H9 (cell line): ENCODE data around the gene TENM4. TPM values are rescaled to one million over a fixed set of nuclear protein-coding genes. Genes with fewer than 3 reads are reported as not detected.

Experiments used
- DNase-seq: peaks from one replicate; pipeline ENCODE4 v3.0.0-alpha.2; 2017
- H2AFZ ChIP-seq: one replicate; pipeline ENCODE4 v1.6.1; 2013; ENCODE audit warnings: mild to moderate bottlenecking, low read length, control low read depth, moderate library complexity
- H2AK5ac ChIP-seq: 2 replicates; pipeline ENCODE4 v1.6.1; 2013; ENCODE audit warnings: low read length, control low read depth, mixed read lengths; ENCODE audit not compliant: insufficient read length
- H2BK120ac ChIP-seq: one replicate; pipeline ENCODE4 v1.6.1; 2013; ENCODE audit warnings: low read depth, mild to moderate bottlenecking, low read length, control low read depth, inconsistent platforms; ENCODE audit not compliant: poor library complexity, severe bottlenecking
- H2BK12ac ChIP-seq: 2 replicates; pipeline ENCODE4 v1.6.1; 2013; ENCODE audit warnings: low read length, control low read depth, mixed read lengths, low read depth; ENCODE audit not compliant: insufficient read length
- H2BK15ac ChIP-seq: 2 replicates; pipeline ENCODE4 v1.6.1; 2013; ENCODE audit warnings: low read depth, low read length, control low read depth
- H2BK20ac ChIP-seq: one replicate; pipeline ENCODE4 v1.6.1; 2013; ENCODE audit warnings: low read depth, mild to moderate bottlenecking, low read length, control low read depth, inconsistent platforms; ENCODE audit not compliant: poor library complexity, severe bottlenecking
- H2BK5ac ChIP-seq: 2 replicates; pipeline ENCODE4 v1.6.1; 2013; ENCODE audit warnings: low read length, control low read depth, mixed read lengths; ENCODE audit not compliant: insufficient read length
- H3K14ac ChIP-seq: 2 replicates; pipeline ENCODE4 v1.6.1; 2013; ENCODE audit warnings: low read length, control low read depth; ENCODE audit not compliant: insufficient read depth
- H3K18ac ChIP-seq: 2 replicates; pipeline ENCODE4 v1.6.1; 2013; ENCODE audit warnings: low read depth, mild to moderate bottlenecking, mixed read lengths, low read length, control low read depth; ENCODE audit not compliant: insufficient read length
- H3K23ac ChIP-seq: 2 replicates; pipeline ENCODE4 v1.6.1; 2013; ENCODE audit warnings: low read length, control low read depth, mixed read lengths, low read depth; ENCODE audit not compliant: insufficient read length
- H3K23me2 ChIP-seq: 2 replicates; pipeline ENCODE4 v1.6.1; 2013; ENCODE audit warnings: low read depth, mild to moderate bottlenecking, mixed read lengths, low read length, control low read depth; ENCODE audit not compliant: insufficient read length, poor library complexity, severe bottlenecking
- H3K27ac ChIP-seq: 2 replicates; pipeline ENCODE4 v1.5.1; 2013; ENCODE audit warnings: low read length, control low read depth, mixed read lengths, low read depth; ENCODE audit not compliant: insufficient read length
- H3K27me3 ChIP-seq: 2 replicates; pipeline ENCODE4 v1.6.1; 2013; ENCODE audit warnings: low read length, control low read depth, inconsistent platforms; ENCODE audit not compliant: insufficient read depth
- H3K4ac ChIP-seq: 2 replicates; pipeline ENCODE4 v1.6.1; 2013; ENCODE audit warnings: low read depth, mild to moderate bottlenecking, control low read depth, inconsistent platforms, low read length, moderate library complexity
- H3K4me1 ChIP-seq: 2 replicates; pipeline ENCODE4 v1.6.1; 2013; ENCODE audit warnings: low read length, control low read depth, inconsistent platforms; ENCODE audit not compliant: insufficient read depth
- H3K4me2 ChIP-seq: 2 replicates; pipeline ENCODE4 v1.6.1; 2013; ENCODE audit warnings: low read length, control low read depth, mixed read lengths; ENCODE audit not compliant: insufficient read length, insufficient read depth
- H3K56ac ChIP-seq: 2 replicates; pipeline ENCODE4 v1.6.1; 2013; ENCODE audit warnings: low read depth, mild to moderate bottlenecking, mixed read lengths, low read length, control low read depth; ENCODE audit not compliant: insufficient read length
- H3K79me1 ChIP-seq: 2 replicates; pipeline ENCODE4 v1.6.1; 2013; ENCODE audit warnings: low read depth, mild to moderate bottlenecking, moderate library complexity, low read length, control low read depth, inconsistent platforms; ENCODE audit not compliant: insufficient read depth, poor library complexity, severe bottlenecking
- H3K79me2 ChIP-seq: 2 replicates; pipeline ENCODE4 v1.6.1; 2013; ENCODE audit warnings: low read length, control low read depth, inconsistent platforms; ENCODE audit not compliant: insufficient read depth
- H3K9ac ChIP-seq: 2 replicates; pipeline ENCODE4 v1.6.1; 2013; ENCODE audit warnings: low read length, control low read depth, mixed read lengths; ENCODE audit not compliant: insufficient read length; ENCODE audit errors: extremely low read depth
- H3K9me3 ChIP-seq: one replicate; pipeline ENCODE4 v1.6.1; 2013; ENCODE audit warnings: low read depth, low read length, inconsistent platforms; ENCODE audit not compliant: control insufficient read depth
- H3T11ph ChIP-seq: one replicate; pipeline ENCODE4 v1.6.1; 2013; ENCODE audit warnings: mild to moderate bottlenecking, low read length, control low read depth, inconsistent platforms
- H4K20me1 ChIP-seq: one replicate; pipeline ENCODE4 v1.6.1; 2013; ENCODE audit not compliant: control insufficient read depth, insufficient read length, insufficient read depth
- H4K5ac ChIP-seq: 2 replicates; pipeline ENCODE4 v1.6.1; 2013; ENCODE audit warnings: low read depth, mild to moderate bottlenecking, mixed read lengths, low read length, control low read depth; ENCODE audit not compliant: insufficient read length
- H4K8ac ChIP-seq: replicated peaks from 2 replicates; pipeline ENCODE4 v1.6.1; 2013; ENCODE audit warnings: low read length, control low read depth, mixed read lengths, low read depth; ENCODE audit not compliant: insufficient read length
- H4K91ac ChIP-seq: 2 replicates; pipeline ENCODE4 v1.6.1; 2013; ENCODE audit warnings: low read depth, mild to moderate bottlenecking, moderate library complexity, mixed read lengths, low read length, control low read depth; ENCODE audit not compliant: insufficient read length
- H3K27ac Mint-ChIP-seq, 3 experiments: 2 replicates in 2 of 3; 3 replicates in 1 of 3; pipeline ENCODE4 v1.8.0; 2020 to 2021; ENCODE audit warnings: mixed read lengths in 3 of 3, mild to moderate bottlenecking in 1 of 3, moderate library complexity in 1 of 3
- H3K27me3 Mint-ChIP-seq: 2 replicates; pipeline ENCODE4 v1.8.0; 2021; ENCODE audit warnings: low read depth, mild to moderate bottlenecking, moderate library complexity, mixed read lengths
- H3K36me3 Mint-ChIP-seq, 3 experiments: 2 replicates in 2 of 3; 3 replicates in 1 of 3; pipeline ENCODE4 v1.8.0; 2020 to 2021; ENCODE audit warnings: low read depth in 3 of 3, mixed read lengths in 3 of 3; ENCODE audit not compliant: insufficient read depth in 1 of 3
- H3K4me1 Mint-ChIP-seq, 2 experiments: 2 replicates each; pipeline ENCODE4 v1.8.0; 2020; ENCODE audit warnings: mixed read lengths in 2 of 2
- H3K4me3 Mint-ChIP-seq, 2 experiments: 2 replicates in 1 of 2; 3 replicates in 1 of 2; pipeline ENCODE4 v1.8.0; 2020 to 2021; ENCODE audit warnings: mild to moderate bottlenecking in 2 of 2, mixed read lengths in 2 of 2, moderate library complexity in 1 of 2
- H3K9me3 Mint-ChIP-seq, 2 experiments: 2 replicates in 1 of 2; 3 replicates in 1 of 2; pipeline ENCODE4 v1.8.0; 2020; ENCODE audit warnings: mild to moderate bottlenecking in 2 of 2, mixed read lengths in 2 of 2, moderate library complexity in 1 of 2
- CTCF ChIP-seq: fragments of 200-600 bp; sonication (generic); conservative IDR thresholded peaks from 3 replicates; pipeline ENCODE4 v1.8.0; 2021; ENCODE audit warnings: antibody characterized with exemption, mild to moderate bottlenecking
- WGBS: extraction: QIAGEN DNeasy Blood & Tissue Kit; methylation state at CpG from one replicate; pipeline ENCODE4 v1.1.7; 2013; ENCODE audit warnings: missing lambda C conversion rate, low lambda C conversion rate, mixed read lengths; ENCODE audit not compliant: insufficient read length; ENCODE audit errors: extremely low coverage; 5-methylcytosine and 5-hydroxymethylcytosine counted together
- total RNA-seq: library from RNA; stranded (reverse); gene quantifications from 2 replicates; pipeline ENCODE4 v1.2.1, GENCODE V29; 2021

Gene TENM4
- total RNA-seq, 1 experiment from 2014 or later, result 4.6 TPM

- H2AFZ ChIP-seq, result no peak overlapping the region
- no peaks in the 10 kb centered on the region for H4K20me1 ChIP-seq
- H3K27ac Mint-ChIP-seq, result peak overlapping the region in 1 of 3 experiments; percentile 44; a peak in 1 of 7 replicates
- no peaks in the 10 kb centered on the region for H3K23me2 ChIP-seq
- no CpG with 5 or more reads among the region's 6 CpGs for WGBS
- H3K27me3 ChIP-seq, result no peaks in the 10 kb centered on the region
- no peak overlapping the region for H3T11ph ChIP-seq
- no peak overlapping the region for H2AK5ac ChIP-seq
- H3K79me2 ChIP-seq, result no peaks in the 10 kb centered on the region
- H3K36me3 Mint-ChIP-seq, result no peaks in the 10 kb centered on the region
- H3K4me1 ChIP-seq, result no peaks in the 10 kb centered on the region
- H3K9me3 Mint-ChIP-seq, result no peaks in the 10 kb centered on the region
- H3K4me3 Mint-ChIP-seq, result no peak overlapping the region
- DNase-seq, result no peak
- H3K23ac ChIP-seq, result no peak overlapping the region
- no peaks in the 10 kb centered on the region for H3K79me1 ChIP-seq
- H2BK15ac ChIP-seq, result no peak overlapping the region
- H3K27ac ChIP-seq, result no peak overlapping the region
- no peak overlapping the region for H3K56ac ChIP-seq
- H3K14ac ChIP-seq, result no peak overlapping the region
- no peak overlapping the region for H4K91ac ChIP-seq
- H2BK5ac ChIP-seq, result no peak overlapping the region
- no peak overlapping the region for H2BK12ac ChIP-seq
- no peak overlapping the region for H4K5ac ChIP-seq
- no peak overlapping the region for H3K9ac ChIP-seq
- H2BK20ac ChIP-seq, result no peak overlapping the region
- H2BK120ac ChIP-seq, result no peak overlapping the region
- H3K4ac ChIP-seq, result no peak overlapping the region
- peaks cover 4% of the 10 kb centered on the region for H3K27me3 Mint-ChIP-seq
- no peak overlapping the region for H3K4me2 ChIP-seq
- H4K8ac ChIP-seq, result no peak overlapping the region
- H3K18ac ChIP-seq, result no peak overlapping the region
- peaks cover 0 to 6% of the 10 kb centered on the region in 2 experiments; a peak in 3 of 4 replicates for H3K4me1 Mint-ChIP-seq
- no peak for TF ChIP-seq CTCF
- H3K9me3 ChIP-seq, result no peaks in the 10 kb centered on the region
Observed at GRCh38 chr11:79312617-79313529, 128.0 kb downstream of the TENM4 start.
